ENCODE data around the gene IL20RB. TPM values are rescaled to one million over a fixed set of nuclear protein-coding genes. Genes with fewer than 3 reads are reported as not detected.

The IL20RB gene
- total RNA-seq, 4 donors from 2014 or later, result 0.75 to 1.4 (median 1.1) TPM

- Histone ChIP-seq H3K27ac (replicated peaks in 1 of 4) (no peak overlapping the region), H3K27me3 (no peaks in the 10 kb centered on the region), H3K4me1 (peaks cover 0 to 18% (median 11%) of the 10 kb centered on the region in 4 donors), H3K36me3 (no peaks in the 10 kb centered on the region), H3K4me3 (no peak overlapping the region), H3K9me3 (no peaks in the 10 kb centered on the region)
- TF ChIP-seq EP300 (IDR thresholded peaks at IDR 0.05) (no peak), POLR2AphosphoS5 (IDR thresholded peaks at IDR 0.05) (no peak), POLR2A (IDR thresholded peaks at IDR 0.05; ENCODE audit: low read depth) (no peak), CTCF (IDR thresholded peaks at IDR 0.05) (no peak)
- intact Hi-C loops (cut with DNase I), result no loop called here
- 83% methylated on average over 4 of the region's 4 CpGs for WGBS
- DNase-seq (ENCODE audit: extremely low spot score), result no peak
Observed at GRCh38 chr3:136954980-136955780, 2.6 kb upstream of the IL20RB start.

DNA sequence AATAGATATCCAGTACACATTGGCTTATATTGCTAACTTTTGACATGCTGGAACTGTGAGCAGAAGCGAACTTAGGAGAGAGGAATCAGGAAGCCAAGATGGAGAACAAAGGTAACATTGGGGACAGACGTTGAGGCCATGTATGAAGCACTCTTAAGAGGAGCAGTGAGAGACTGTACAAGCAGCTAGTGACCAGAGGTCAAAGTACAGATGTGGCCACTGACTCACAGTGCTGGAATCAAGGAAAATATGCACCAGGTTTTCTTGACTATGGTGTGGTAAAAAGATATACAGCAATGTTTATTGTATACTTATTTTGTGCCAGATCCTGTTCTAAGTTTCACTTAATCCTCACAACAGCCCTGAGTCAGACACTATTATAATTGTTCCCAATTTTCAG is 2.0 kb upstream of the IL20RB start:
- intact Hi-C loops (cut with DNase I), result no loop called here
- no peaks in the 10 kb centered on the region for H3K9me3 ChIP-seq
- no peak for DNase-seq (ENCODE audit: extremely low spot score)
- peaks cover 0 to 18% (median 10%) of the 10 kb centered on the region in 4 donors for H3K4me1 ChIP-seq
- TF ChIP-seq CTCF (IDR thresholded peaks at IDR 0.05) (no peak), POLR2AphosphoS5 (IDR thresholded peaks at IDR 0.05) (no peak), EP300 (IDR thresholded peaks at IDR 0.05) (no peak), POLR2A (IDR thresholded peaks at IDR 0.05; ENCODE audit: low read depth) (no peak)
- no peak overlapping the region for H3K27ac ChIP-seq (replicated peaks in 1 of 4)
- H3K4me3 ChIP-seq, result no peak overlapping the region
- H3K27me3 ChIP-seq, result no peaks in the 10 kb centered on the region
- no peaks in the 10 kb centered on the region for H3K36me3 ChIP-seq
- WGBS, result 71% methylated on average over 2 of the region's 2 CpGs

- intact Hi-C loops (cut with DNase I), result no loop called here
- peaks cover 0 to 18% (median 10%) of the 10 kb centered on the region in 4 donors for H3K4me1 ChIP-seq
- no peak overlapping the region for H3K27ac ChIP-seq (replicated peaks in 1 of 4)
- H3K36me3 ChIP-seq, result no peaks in the 10 kb centered on the region
- no peak overlapping the region for H3K4me3 ChIP-seq
- no peaks in the 10 kb centered on the region for H3K9me3 ChIP-seq
- DNase-seq (ENCODE audit: extremely low spot score), result no peak
- 97% methylated on average over 2 of the region's 2 CpGs for WGBS
- no peaks in the 10 kb centered on the region for H3K27me3 ChIP-seq
- TF ChIP-seq POLR2A (IDR thresholded peaks at IDR 0.05; ENCODE audit: low read depth), result no peak
- TF ChIP-seq CTCF (IDR thresholded peaks at IDR 0.05), result no peak
- TF ChIP-seq EP300 (IDR thresholded peaks at IDR 0.05), result no peak
- no peak for TF ChIP-seq POLR2AphosphoS5 (IDR thresholded peaks at IDR 0.05)
Observed at GRCh38 chr3:136956971-136957370, 812 bp upstream of the IL20RB start.

DNA sequence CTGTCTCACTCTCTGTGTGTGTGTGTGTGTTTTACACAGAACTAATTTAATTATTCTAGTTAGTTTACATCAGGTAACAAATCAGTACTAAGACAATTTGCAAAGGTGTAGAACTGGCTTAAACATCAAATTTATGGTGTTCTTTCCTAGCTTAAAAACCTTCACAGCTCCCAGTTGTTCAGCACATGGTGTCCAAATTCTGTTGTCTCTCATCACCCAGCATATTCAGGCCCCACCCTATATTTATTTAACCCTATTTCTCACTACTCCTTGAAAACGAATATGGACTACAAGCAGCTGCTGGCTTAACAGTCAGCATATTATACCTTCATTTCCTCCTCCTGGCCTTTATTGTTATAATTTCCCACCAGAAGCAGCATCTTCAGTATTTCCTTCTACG is 1.2 kb downstream of the IL20RB start:
- intact Hi-C loops (cut with DNase I), result no loop called here
- Histone ChIP-seq H3K9me3 (no peaks in the 10 kb centered on the region), H3K36me3 (no peaks in the 10 kb centered on the region), H3K4me1 (peaks cover 0 to 18% (median 10%) of the 10 kb centered on the region in 4 donors), H3K4me3 (no peak overlapping the region), H3K27ac (replicated peaks in 1 of 4) (no peak overlapping the region), H3K27me3 (no peaks in the 10 kb centered on the region)
- TF ChIP-seq EP300 (IDR thresholded peaks at IDR 0.05) (no peak), POLR2A (IDR thresholded peaks at IDR 0.05; ENCODE audit: low read depth) (no peak), POLR2AphosphoS5 (IDR thresholded peaks at IDR 0.05) (no peak), CTCF (IDR thresholded peaks at IDR 0.05) (no peak)
- 71% methylated on average over 2 of the region's 2 CpGs for WGBS
- DNase-seq (ENCODE audit: extremely low spot score), result no peak
